NCI-H1930 (cell line): Measurements from ENCODE around the gene ACOX1.

Experiments
- DNase-seq, 2 experiments: peaks; one replicate each; lab custom pipeline; 2025; lab: John Stamatoyannopoulos, UW

Gene ACOX1

GRCh38 chr17:75933808-75934207, 45.2 kb downstream of the ACOX1 start:
- no peak for DNase-seq

- no peak for DNase-seq
Observed at GRCh38 chr17:75932852-75933251, 46.1 kb downstream of the ACOX1 start.

- DNase-seq, result no peak
Observed at GRCh38 chr17:75931062-75931461, 47.9 kb downstream of the ACOX1 start.

- peak in 1 of 2 experiments; percentile 33 for DNase-seq
Observed at GRCh38 chr17:75927286-75927922, 51.6 kb downstream of the ACOX1 start.

GRCh38 chr17:75926456-75926855, 52.5 kb downstream of the ACOX1 start:
- DNase-seq, result no peak

GRCh38 chr17:75925912-75926311, 53.1 kb downstream of the ACOX1 start:
- no peak for DNase-seq

GRCh38 chr17:75925103-75925502, 53.9 kb downstream of the ACOX1 start:
- no peak for DNase-seq

GRCh38 chr17:75922963-75923874, 55.7 kb downstream of the ACOX1 start:
- DNase-seq, result no peak

- DNase-seq, result no peak
Observed at GRCh38 chr17:75922173-75922961, 56.6 kb downstream of the ACOX1 start.

GRCh38 chr17:75921596-75921995, 57.4 kb downstream of the ACOX1 start:
- no peak for DNase-seq

GRCh38 chr17:75920045-75920560, 58.9 kb downstream of the ACOX1 start:
- no peak for DNase-seq

- DNase-seq, result no peak
Observed at GRCh38 chr17:75919611-75920010, 59.4 kb downstream of the ACOX1 start.

- no peak for DNase-seq
Observed at GRCh38 chr17:75917917-75918445, 61.0 kb downstream of the ACOX1 start.

- no peak for DNase-seq
Observed at GRCh38 chr17:75917141-75917916, 61.6 kb downstream of the ACOX1 start.

- DNase-seq, result no peak
Observed at GRCh38 chr17:75915268-75915667, 63.7 kb downstream of the ACOX1 start.

- no peak for DNase-seq
Observed at GRCh38 chr17:75914643-75915267, 64.2 kb downstream of the ACOX1 start.

- DNase-seq, result no peak
Observed at GRCh38 chr17:75913537-75914210, 65.3 kb downstream of the ACOX1 start.

GRCh38 chr17:75910699-75911098, 68.3 kb downstream of the ACOX1 start:
- no peak for DNase-seq

GRCh38 chr17:75909812-75910274, 69.1 kb downstream of the ACOX1 start:
- DNase-seq, result no peak
